Adrenal gland (tissue), 12 donors: ENCODE data around the gene MAPKBP1. TPM values are rescaled to one million over a fixed set of nuclear protein-coding genes. Genes with fewer than 3 reads are reported as not detected.

Experiments used
- DNase-seq, 7 donors: peaks; one replicate each; pipeline ENCODE4 v3.0.0-alpha.2; 2019 to 2020
- H3K27ac ChIP-seq, 5 donors: fragments of 200-600 bp; sonication (generic) in 4 of 5; 1 replicate in 3 of 5; 2 replicates in 2 of 5; pipeline versions ENCODE4 v1.5.1 to v1.8.0; 2016 to 2020; ENCODE audit warnings: mild to moderate bottlenecking in 1 of 5
- H3K27me3 ChIP-seq: fragments of 200-600 bp; 2 replicates; pipeline ENCODE4 v1.8.0; 2021
- H3K36me3 ChIP-seq, 2 donors: fragments of 200-600 bp; replicated peaks in 1 of 2; 1 replicate in 1 of 2; 2 replicates in 1 of 2; pipeline versions ENCODE4 v1.5.1 to v1.8.0; 2018 to 2022
- H3K4me1 ChIP-seq, 2 donors: fragments of 200-600 bp; replicated peaks in 1 of 2; 1 replicate in 1 of 2; 2 replicates in 1 of 2; pipeline versions ENCODE4 v1.5.1 to v1.8.0; 2018 to 2021
- H3K4me3 ChIP-seq, 4 donors: fragments of 200-600 bp; sonication (generic) in 3 of 4; one replicate each; pipeline ENCODE4 v1.5.1; 2016 to 2018
- H3K9me3 ChIP-seq, 3 donors: fragments of 200-600 bp; sonication (generic) in 1 of 3; replicated peaks in 1 of 3; 1 replicate in 2 of 3; 2 replicates in 1 of 3; pipeline versions ENCODE4 v1.5.1 to v1.8.0; 2016 to 2021
- POLR2A ChIP-seq, 2 donors: fragments of 450-650 bp; IDR thresholded peaks; one replicate each; pipeline ENCODE4 v1.6.1; 2017; ENCODE audit warnings: antibody characterized with exemption in 2 of 2, mild to moderate bottlenecking in 2 of 2, moderate library complexity in 1 of 2
- WGBS, 4 donors: extraction: QIAGEN DNeasy Blood & Tissue Kit in 2 of 4; methylation state at CpG; one replicate each; pipeline versions ENCODE4 v1.1.5 to v1.1.7; 2013 to 2017; 5-methylcytosine and 5-hydroxymethylcytosine counted together
- intact Hi-C, 2 donors: fragments of 100-400 bp; cut with DNase I; formaldehyde crosslinking; loops; one replicate each; pipeline versions ENCODE4 v1.14.1 to v1.15.0; 2022 to 2023
- polyA plus RNA-seq, 3 donors: library from polyadenylated mRNA; stranded (reverse); fragments of 200-250 nt in 2 of 3; fragments of 350-450 nt in 1 of 3; fragmentation: Illumina TruSeq in 1 of 3; extraction: RNeasy Lipid Tissue Mini Kit (QIAGEN cat#74804) in 1 of 3; gene quantifications; one replicate each; pipeline ENCODE4 v1.2.3, GENCODE V29; 2013 to 2014
- total RNA-seq, 9 donors: library from RNA; depleted of rRNA in 4 of 9; stranded (reverse); fragments of >200 nt in 4 of 9; fragments of 120-200 nt in 1 of 9; fragmentation: NEBNext Ultra II Directional in 1 of 9; extraction: Animal tissue kit (Norgen Biotek cat#: 25700) in 1 of 9; gene quantifications; one replicate each; pipeline versions ENCODE4 v1.1.0 to v1.2.4, GENCODE V29; 2013 to 2023
- TF ChIP-seq, protein P1 (sequence below), 6 experiments: fragments of 450-650 bp in 4 of 6; fragments of 200-600 bp in 2 of 6; sonication (generic) in 1 of 6; IDR thresholded peaks; 1 replicate in 5 of 6; 2 replicates in 1 of 6; pipeline versions ENCODE4 v1.5.1 to v1.8.0; 2016 to 2021; ENCODE audit warnings: antibody characterized with exemption in 6 of 6, mild to moderate bottlenecking in 2 of 6, moderate library complexity in 1 of 6
- donor health status: healthy with polysubstance abuse.
- donor health status: Bipolar disorder and iron deficiency.
- donor health status: DM: yes; HTN: yes; CAD: no.
- donor health status: DM: no; HTN: no; CAD: no.
- donor health status: DM: no; HTN: no; CAD: no.
- donor health status: DM: yes; HTN: yes; CAD: no.

The MAPKBP1 gene
- total and polyA plus RNA-seq, 12 donors, result 10.1 to 60.7 (median 22.8) TPM

DNA sequence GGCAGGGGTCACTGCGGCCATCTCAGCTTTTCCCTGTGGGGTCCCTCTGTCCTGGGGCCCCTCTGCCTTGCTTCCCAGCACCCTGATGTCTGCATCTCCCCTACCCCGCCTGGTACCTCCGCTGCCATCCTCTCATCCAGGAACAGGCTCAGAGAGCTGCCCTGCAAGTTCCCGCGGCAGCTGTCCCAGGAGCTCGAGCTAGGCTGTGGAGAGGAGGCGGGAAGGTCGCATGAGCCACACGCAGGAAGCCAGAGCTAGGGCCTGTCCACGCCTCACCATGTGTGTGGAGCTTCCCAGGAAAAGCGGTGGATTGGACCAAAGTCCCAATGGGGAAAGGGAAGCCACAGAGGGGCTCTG lies 76.9 kb downstream of the MAPKBP1 start:
- intact Hi-C loops, result no loop called here
- no peaks in the 10 kb centered on the region for H3K9me3 ChIP-seq
- H3K4me1 ChIP-seq, result no peaks in the 10 kb centered on the region
- DNase-seq, result peak in 2 of 7 donors; percentile 27 to 31
- no peak overlapping the region for H3K27ac ChIP-seq
- H3K27me3 ChIP-seq, result no peaks in the 10 kb centered on the region
- peaks cover 0 to 20% of the 10 kb centered on the region in 2 donors for H3K36me3 ChIP-seq
- no peak overlapping the region for H3K4me3 ChIP-seq
- WGBS, 4 donors, result 29 to 35% (median 34%) methylated on average over 10 to 11 of the region's 11 CpGs
- TF ChIP-seq, protein P1, sequence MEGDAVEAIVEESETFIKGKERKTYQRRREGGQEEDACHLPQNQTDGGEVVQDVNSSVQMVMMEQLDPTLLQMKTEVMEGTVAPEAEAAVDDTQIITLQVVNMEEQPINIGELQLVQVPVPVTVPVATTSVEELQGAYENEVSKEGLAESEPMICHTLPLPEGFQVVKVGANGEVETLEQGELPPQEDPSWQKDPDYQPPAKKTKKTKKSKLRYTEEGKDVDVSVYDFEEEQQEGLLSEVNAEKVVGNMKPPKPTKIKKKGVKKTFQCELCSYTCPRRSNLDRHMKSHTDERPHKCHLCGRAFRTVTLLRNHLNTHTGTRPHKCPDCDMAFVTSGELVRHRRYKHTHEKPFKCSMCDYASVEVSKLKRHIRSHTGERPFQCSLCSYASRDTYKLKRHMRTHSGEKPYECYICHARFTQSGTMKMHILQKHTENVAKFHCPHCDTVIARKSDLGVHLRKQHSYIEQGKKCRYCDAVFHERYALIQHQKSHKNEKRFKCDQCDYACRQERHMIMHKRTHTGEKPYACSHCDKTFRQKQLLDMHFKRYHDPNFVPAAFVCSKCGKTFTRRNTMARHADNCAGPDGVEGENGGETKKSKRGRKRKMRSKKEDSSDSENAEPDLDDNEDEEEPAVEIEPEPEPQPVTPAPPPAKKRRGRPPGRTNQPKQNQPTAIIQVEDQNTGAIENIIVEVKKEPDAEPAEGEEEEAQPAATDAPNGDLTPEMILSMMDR (IDR thresholded peaks at IDR 0.05), result no peak
- no peak for TF ChIP-seq POLR2A (IDR thresholded peaks at IDR 0.05)

DNA sequence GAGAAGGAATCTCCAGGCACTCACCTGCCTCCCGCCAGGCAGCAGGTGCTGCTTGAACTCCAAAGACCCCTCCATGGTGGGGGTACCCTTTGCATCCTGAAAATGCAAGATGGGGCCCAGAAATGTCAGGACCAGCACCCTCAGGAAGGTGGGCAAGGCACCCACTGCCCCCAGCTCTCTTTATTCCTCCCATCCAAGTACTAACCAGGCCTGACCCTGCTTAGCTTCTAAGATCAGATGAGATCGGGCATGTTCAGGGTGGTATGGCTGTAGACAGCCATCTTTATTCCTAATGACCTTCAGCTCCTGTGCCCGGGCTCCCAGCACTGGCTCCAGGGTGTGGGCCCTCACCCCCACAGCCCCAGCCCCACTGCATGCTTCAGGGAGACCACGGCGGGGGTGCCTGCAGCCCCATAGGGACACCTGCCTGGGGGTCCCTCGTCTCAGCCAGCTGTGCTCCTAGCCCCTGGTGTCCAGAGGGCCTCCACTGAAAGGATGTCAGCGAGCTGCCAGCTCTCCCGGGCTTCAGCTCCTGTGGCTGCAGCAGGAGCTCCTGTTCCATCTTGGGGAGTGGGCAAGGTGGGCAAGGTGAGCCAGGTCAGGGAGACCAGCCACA lies 77.6 kb downstream of the MAPKBP1 start:
- Histone ChIP-seq H3K4me1 (no peaks in the 10 kb centered on the region), H3K27me3 (no peaks in the 10 kb centered on the region), H3K4me3 (no peak overlapping the region), H3K27ac (no peak overlapping the region), H3K9me3 (no peaks in the 10 kb centered on the region), H3K36me3 (peaks cover 0 to 13% of the 10 kb centered on the region in 2 donors)
- intact Hi-C loops, result no loop called here
- DNase-seq, result no peak
- WGBS, 4 donors, result 72 to 87% (median 75%) methylated on average over 3 to 8 of the region's 8 CpGs
- TF ChIP-seq, protein P1 (IDR thresholded peaks at IDR 0.05), result no peak
- TF ChIP-seq POLR2A (IDR thresholded peaks at IDR 0.05), result no peak

DNA sequence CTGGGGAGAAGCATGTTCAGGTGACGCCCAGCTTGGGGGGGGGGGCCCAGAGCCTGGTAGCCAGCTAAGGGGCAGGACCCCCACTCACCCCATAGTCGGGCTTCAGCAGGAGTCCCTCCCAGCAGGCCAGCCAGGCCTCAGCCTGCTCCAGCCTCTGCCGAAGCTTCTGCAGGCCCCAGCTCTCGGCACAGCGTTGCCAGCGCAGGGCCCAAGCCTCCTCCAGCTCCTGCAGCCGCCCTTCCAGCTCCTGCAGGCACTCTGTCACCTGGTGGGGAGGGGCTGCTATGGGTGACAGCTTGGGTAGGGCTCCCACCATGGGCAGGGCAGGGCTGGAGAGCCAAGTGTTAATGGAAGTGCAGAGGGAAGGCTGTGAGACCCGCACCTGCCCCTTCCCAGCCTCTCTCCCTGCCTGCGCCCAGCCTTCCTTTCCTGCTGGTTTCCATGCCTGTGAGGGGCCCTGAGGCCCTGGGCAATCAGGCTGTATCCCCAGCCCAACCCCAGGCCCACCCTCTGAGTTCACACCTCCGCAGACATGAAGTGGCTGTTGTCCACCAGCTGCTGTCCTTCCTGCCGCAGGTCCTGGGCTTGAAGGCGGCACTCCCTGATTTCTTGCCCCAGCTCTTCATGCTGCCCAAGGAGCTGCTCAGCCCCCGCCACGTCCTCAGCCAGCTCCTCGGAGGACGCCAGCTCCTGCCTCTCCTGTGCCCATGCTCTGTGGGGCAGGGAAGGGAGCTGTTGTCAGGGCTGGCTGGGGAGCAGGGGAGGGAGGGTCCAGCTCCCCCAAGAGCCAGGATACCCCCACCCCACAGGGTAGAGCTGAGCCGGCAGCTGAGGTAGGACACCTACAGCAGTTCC lies 78.7 kb downstream of the MAPKBP1 start:
- Histone ChIP-seq H3K9me3 (no peaks in the 10 kb centered on the region), H3K27me3 (no peaks in the 10 kb centered on the region), H3K36me3 (peaks cover 0 to 3% of the 10 kb centered on the region in 2 donors), H3K4me1 (no peaks in the 10 kb centered on the region), H3K4me3 (no peak overlapping the region), H3K27ac (no peak overlapping the region)
- WGBS, 4 donors, result 69 to 81% (median 79%) methylated on average over 5 to 17 of the region's 17 CpGs
- TF ChIP-seq, protein P1 (IDR thresholded peaks at IDR 0.05), result no peak
- no peak for TF ChIP-seq POLR2A (IDR thresholded peaks at IDR 0.05)
- no peak for DNase-seq
- intact Hi-C loops, result no loop called here

DNA sequence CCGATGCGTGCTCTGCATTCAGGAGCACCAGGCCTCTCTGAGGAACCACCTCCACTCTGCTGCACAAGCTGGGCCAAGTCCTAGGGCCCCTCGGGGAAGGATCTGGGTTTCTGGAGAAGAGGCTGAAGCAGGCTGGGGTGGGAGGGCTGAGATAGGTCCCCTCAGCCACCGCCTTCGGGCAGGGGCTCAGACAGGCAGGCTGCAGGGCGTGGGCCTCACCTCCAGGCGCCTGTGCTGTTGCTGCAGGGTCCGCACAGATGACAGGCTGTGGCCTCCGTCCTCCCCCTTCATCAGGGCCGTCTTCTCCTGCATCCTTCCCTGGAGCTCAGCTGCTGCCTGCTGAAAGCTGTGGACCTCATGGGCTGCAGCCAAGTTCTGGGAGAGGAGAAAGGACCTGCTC lies 79.5 kb downstream of the MAPKBP1 start:
- no peaks in the 10 kb centered on the region for H3K27me3 ChIP-seq

More for the DNA sequence above, 79.5 kb downstream of the MAPKBP1 start:
- H3K4me1 ChIP-seq, result no peaks in the 10 kb centered on the region
- intact Hi-C loops, result no loop called here
- TF ChIP-seq, protein P1 (IDR thresholded peaks at IDR 0.05), result no peak
- TF ChIP-seq POLR2A (IDR thresholded peaks at IDR 0.05), result no peak
- no peaks in the 10 kb centered on the region for H3K36me3 ChIP-seq
- H3K27ac ChIP-seq, result no peak overlapping the region
- DNase-seq, result no peak
- 60 to 87% (median 81%) methylated on average over 4 to 10 of the region's 10 CpGs; no CpG with 5 or more reads in 1 of the 4 donors for WGBS, 4 donors
- no peaks in the 10 kb centered on the region for H3K9me3 ChIP-seq
- H3K4me3 ChIP-seq, result no peak overlapping the region
